ENCODE measurements around the gene NUP188.

DNA sequence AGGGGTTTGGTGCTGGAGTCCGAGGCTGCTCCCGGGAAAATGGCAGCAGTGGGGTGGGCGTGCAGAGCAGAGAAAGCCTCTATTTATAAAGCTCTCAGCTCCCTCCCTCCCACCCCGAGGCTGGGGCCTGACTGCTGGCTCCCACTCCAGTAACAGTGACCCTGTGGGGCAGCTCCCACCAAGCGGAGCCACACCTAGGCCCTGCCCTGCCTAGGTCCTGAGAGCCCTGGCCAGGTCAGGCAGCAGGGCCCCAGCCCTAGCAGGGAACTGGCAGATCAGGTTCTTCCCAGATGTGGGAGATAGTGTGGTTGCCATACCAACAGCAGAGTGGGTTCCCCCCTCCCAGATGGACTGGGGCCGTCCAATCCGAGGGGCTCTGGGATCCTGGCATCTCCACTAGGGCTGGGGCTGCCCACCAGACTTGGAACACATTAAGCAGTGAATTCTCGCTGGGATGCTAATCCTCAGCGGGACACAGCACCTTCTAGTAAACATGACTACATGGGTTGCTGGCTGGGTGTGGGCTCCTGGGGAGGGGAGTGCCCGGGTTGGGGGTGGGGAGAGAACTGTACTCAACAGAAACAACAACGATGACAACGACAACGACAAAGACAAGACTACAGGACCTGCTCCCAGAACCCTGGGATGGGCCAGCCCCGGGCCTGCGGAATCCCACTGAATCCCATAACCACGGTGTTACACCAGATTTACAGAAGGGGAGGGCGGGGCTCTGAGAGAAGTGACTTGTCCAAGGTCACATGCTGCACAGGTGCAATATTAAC, 79.1 kb downstream of the NUP188 start:
- no peak for TF ChIP-seq POLR2A (IDR thresholded peaks at IDR 0.05)
- TF ChIP-seq, protein P1, sequence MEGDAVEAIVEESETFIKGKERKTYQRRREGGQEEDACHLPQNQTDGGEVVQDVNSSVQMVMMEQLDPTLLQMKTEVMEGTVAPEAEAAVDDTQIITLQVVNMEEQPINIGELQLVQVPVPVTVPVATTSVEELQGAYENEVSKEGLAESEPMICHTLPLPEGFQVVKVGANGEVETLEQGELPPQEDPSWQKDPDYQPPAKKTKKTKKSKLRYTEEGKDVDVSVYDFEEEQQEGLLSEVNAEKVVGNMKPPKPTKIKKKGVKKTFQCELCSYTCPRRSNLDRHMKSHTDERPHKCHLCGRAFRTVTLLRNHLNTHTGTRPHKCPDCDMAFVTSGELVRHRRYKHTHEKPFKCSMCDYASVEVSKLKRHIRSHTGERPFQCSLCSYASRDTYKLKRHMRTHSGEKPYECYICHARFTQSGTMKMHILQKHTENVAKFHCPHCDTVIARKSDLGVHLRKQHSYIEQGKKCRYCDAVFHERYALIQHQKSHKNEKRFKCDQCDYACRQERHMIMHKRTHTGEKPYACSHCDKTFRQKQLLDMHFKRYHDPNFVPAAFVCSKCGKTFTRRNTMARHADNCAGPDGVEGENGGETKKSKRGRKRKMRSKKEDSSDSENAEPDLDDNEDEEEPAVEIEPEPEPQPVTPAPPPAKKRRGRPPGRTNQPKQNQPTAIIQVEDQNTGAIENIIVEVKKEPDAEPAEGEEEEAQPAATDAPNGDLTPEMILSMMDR (IDR thresholded peaks at IDR 0.05 in 8 of 11, conservative IDR thresholded peaks at IDR 0.05 in 3 of 11) = no peak
- TF ChIP-seq POLR2AphosphoS5 (IDR thresholded peaks at IDR 0.05) = no peak
